ENCODE results near the gene DENND2A. TPM values are rescaled to one million over a fixed set of nuclear protein-coding genes. Genes with fewer than 3 reads are reported as not detected.

DENND2A gene
- total and polyA plus RNA-seq, 2 of the 4 experiments (the other 2 are of a cell fraction): 7.5 to 10.3 TPM

- Histone ChIP-seq H3K4me2 (ENCODE audit: low read depth, low read length) (no peak overlapping the region), H3K9ac (ENCODE audit: low read depth, low read length) (no peak overlapping the region), H3K36me3 (ENCODE audit: control insufficient read depth, insufficient read depth, low read length) (peaks cover 39% of the 10 kb centered on the region), H2BK20ac (ENCODE audit: low read depth, low read length) (no peak overlapping the region), H2BK120ac (ENCODE audit: low read depth, low read length) (no peak overlapping the region), H4K20me1 (ENCODE audit: insufficient read depth, low read length) (no peaks in the 10 kb centered on the region), H2BK5ac (ENCODE audit: low read depth, low read length, poor library complexity, severe bottlenecking) (no peak overlapping the region), H4K91ac (ENCODE audit: insufficient read depth, low read depth, low read length) (no peak overlapping the region), H3K27me3 (ENCODE audit: control insufficient read depth, insufficient read depth, low read length) (no peaks in the 10 kb centered on the region), H3K18ac (ENCODE audit: low read depth, low read length) (no peak overlapping the region), H3K4me3 (ENCODE audit: insufficient read depth, low read depth, low read length) (no peak overlapping the region), H3K4me1 (ENCODE audit: control insufficient read depth, insufficient read depth, low read length) (peaks cover 2% of the 10 kb centered on the region; the same call in 1 of the 2 replicates), H2AFZ (replicated peaks; ENCODE audit: low read length, poor library complexity) (no peak overlapping the region), H3K56ac (ENCODE audit: extremely low read depth, insufficient read depth, low read length) (no peak overlapping the region), H3K79me1 (ENCODE audit: low read depth in 1 of 2, low read length in 2 of 2) (no peaks in the 10 kb centered on the region; a peak in 1 of 4 replicates), H3K9me1 (ENCODE audit: insufficient read depth, low read length) (peaks cover 7% of the 10 kb centered on the region; the same call in 1 of the 2 replicates), H3K9me3 (ENCODE audit: control insufficient read depth, insufficient read depth, low read length) (no peaks in the 10 kb centered on the region), H4K5ac (ENCODE audit: low read depth, low read length) (no peak overlapping the region), H3K4ac (ENCODE audit: low read depth, low read length) (no peak overlapping the region), H3K23ac (ENCODE audit: low read depth, low read length) (no peak overlapping the region), H2AK9ac (replicated peaks; ENCODE audit: low read depth, low read length, poor library complexity) (no peak overlapping the region), H3K14ac (replicated peaks; ENCODE audit: low read depth, low read length) (no peak overlapping the region), H4K8ac (ENCODE audit: low read depth in 2 of 2, low read length in 2 of 2) (no peak overlapping the region), H2BK15ac (ENCODE audit: low read depth, low read length) (no peak overlapping the region), H3K27ac (ENCODE audit: insufficient read depth, low read length) (no peak overlapping the region), H2AK5ac (ENCODE audit: low read depth, low read length) (no peak overlapping the region)
- ATAC-seq (ENCODE audit: low read depth): no peak
- ChIA-PET POLR2A (ENCODE audit: unreplicated experiment) (no interaction called here), CTCF (no interaction called here)
- no TSS peak for BruUV-seq (replicated peaks)
- dilution Hi-C loops (cut with HindIII; ENCODE audit: low sequenced_read_pairs, unreplicated experiment) (no loop called here), intact Hi-C loops (cut with micrococcal nuclease) (no loop called here), in situ Hi-C loops (cut with MboI; ENCODE audit: low sequenced_read_pairs) (no loop called here)
- no peak for DNase-seq
- 84% methylated on average over 6 of the region's 9 CpGs; no CpG with 5 or more reads in 1 of the 2 experiments for WGBS, 2 experiments (ENCODE audit: extremely low coverage in 2 of 2, insufficient read length in 1 of 2)
- TF ChIP-seq RCOR1 (IDR thresholded peaks at IDR 0.05; ENCODE audit: insufficient replicate concordance, low read length): no peak
- no peak for TF ChIP-seq NFE2L2 (IDR thresholded peaks at IDR 0.05; ENCODE audit: low read depth, low read length)
- no peak for TF ChIP-seq MXI1 (IDR thresholded peaks at IDR 0.05; ENCODE audit: borderline replicate concordance, low read depth, low read length)
- no peak for TF ChIP-seq RAD21 (IDR thresholded peaks at IDR 0.05; ENCODE audit: low read length)
- TF ChIP-seq FOS (IDR thresholded peaks at IDR 0.05; ENCODE audit: low read depth, low read length): no peak
- TF ChIP-seq RFX5 (IDR thresholded peaks at IDR 0.05; ENCODE audit: low read depth, low read length): no peak
- no peak for TF ChIP-seq CHD1 (IDR thresholded peaks at IDR 0.05; ENCODE audit: low read depth, low read length)
- no peak for TF ChIP-seq ELK1 (IDR thresholded peaks at IDR 0.05; ENCODE audit: borderline replicate concordance, low read depth, low read length)
- TF ChIP-seq POLR2A (IDR thresholded peaks at IDR 0.05; ENCODE audit: low read depth, low read length): no peak
- TF ChIP-seq CTCF (conservative IDR thresholded peaks at IDR 0.05; ENCODE audit: low read depth, low read length): no peak
Observed at GRCh38 chr7:140559410-140559809, 81.2 kb downstream of the DENND2A start.

All from IMR-90 (cell line).